Right lobe of liver (tissue), 6 donors: ENCODE data around the gene LHPP. TPM values are rescaled to one million over a fixed set of nuclear protein-coding genes. Genes with fewer than 3 reads are reported as not detected.

Experiments used
- ATAC-seq, 4 donors: fragments of 200-7000 bp; cut with Tn5 transposase; one replicate each; pipeline ENCODE4 v1.9.1; 2020; ENCODE audit warnings: mild to moderate bottlenecking in 4 of 4, moderate library complexity in 4 of 4
- DNase-seq, 3 donors: peaks; one replicate each; pipeline ENCODE4 v3.0.0-alpha.2; 2020
- H3K27ac ChIP-seq, 3 donors: fragments of 200-600 bp; one replicate each; pipeline ENCODE4 v1.8.0; 2022
- H3K27me3 ChIP-seq, 2 donors: fragments of 200-600 bp; one replicate each; pipeline ENCODE4 v1.8.0; 2022
- H3K36me3 ChIP-seq, 4 donors: fragments of 200-600 bp; sonication (generic) in 1 of 4; one replicate each; pipeline versions ENCODE4 v1.5.1 to v1.8.0; 2017 to 2022; ENCODE audit warnings: control low read depth in 1 of 4
- H3K4me1 ChIP-seq, 4 donors: fragments of 200-600 bp; sonication (generic) in 1 of 4; one replicate each; pipeline versions ENCODE4 v1.5.1 to v1.8.0; 2017 to 2022; ENCODE audit warnings: control low read depth in 1 of 4
- H3K4me3 ChIP-seq, 3 donors: fragments of 200-600 bp; one replicate each; pipeline ENCODE4 v1.8.0; 2022
- H3K9me3 ChIP-seq, 4 donors: fragments of 200-600 bp; sonication (generic) in 1 of 4; one replicate each; pipeline versions ENCODE4 v1.5.1 to v1.8.0; 2017 to 2022; ENCODE audit warnings: control low read depth in 1 of 4
- CTCF ChIP-seq, 4 donors: fragments of 200-600 bp in 3 of 4; fragments of 450-650 bp in 1 of 4; IDR thresholded peaks; one replicate each; pipeline versions ENCODE4 v1.5.1 to v1.8.0; 2016 to 2022; ENCODE audit warnings: antibody characterized with exemption in 4 of 4, mild to moderate bottlenecking in 2 of 4
- POLR2A ChIP-seq: fragments of 450-650 bp; IDR thresholded peaks from one replicate; pipeline ENCODE4 v1.6.1; 2017; ENCODE audit warnings: antibody characterized with exemption, mild to moderate bottlenecking
- WGBS: methylation state at CpG from one replicate; pipeline ENCODE4 v1.1.6; 2018; ENCODE audit warnings: low coverage, low lambda C conversion rate; ENCODE audit not compliant: insufficient coverage; ENCODE audit errors: missing lambda C conversion rate; 5-methylcytosine and 5-hydroxymethylcytosine counted together
- intact Hi-C, 2 donors: fragments of 100-400 bp; cut with DNase I; formaldehyde crosslinking; loops; one replicate each; pipeline versions ENCODE4 v1.11.2 to v1.14.1; 2022
- total RNA-seq, 6 experiments: library from RNA; depleted of rRNA in 2 of 6; stranded (reverse); fragments of >200 nt in 2 of 6; fragmentation: NEBNext Ultra II Directional in 3 of 6; extraction: Animal tissue kit (Norgen Biotek cat#: 25700) in 3 of 6; gene quantifications; one replicate each; pipeline versions ENCODE4 v1.1.0 to v1.2.4, GENCODE V29; 2016 to 2023
- donor health status: DM: no; HTN: yes; CAD: no.
- donor health status: DM: no; HTN: no; CAD: no.
- donor health status: DM: no; HTN: no; CAD: no.
- donor health status: DM: no; HTN: yes; CAD: no.
- donor health status: DM: no; HTN: yes; CAD: no.

The LHPP gene
- total RNA-seq, 6 experiments from 2014 or later = 19.3 to 56.3 (median 36.3) TPM

- no peaks in the 10 kb centered on the region for H3K9me3 ChIP-seq
- TF ChIP-seq CTCF (IDR thresholded peaks at IDR 0.05) = no peak
- no peak for TF ChIP-seq POLR2A
- 81% methylated on average over 4 of the region's 4 CpGs for WGBS
- H3K27me3 ChIP-seq = no peaks in the 10 kb centered on the region
- DNase-seq (no peak), ATAC-seq (no peak)
- H3K36me3 ChIP-seq = no peaks in the 10 kb centered on the region
- intact Hi-C loops = no loop called here
- H3K4me1 ChIP-seq = peaks cover 0 to 76% (median 27%) of the 10 kb centered on the region in 4 donors
- H3K4me3 ChIP-seq = no peak overlapping the region
- H3K27ac ChIP-seq = peak overlapping the region in 2 of 3 donors; percentile 84 to 90
These were observed 5.5 kb downstream of the LHPP start for GRCh38 chr10:124467165-124467564.

- WGBS = 38% methylated on average over 5 of the region's 13 CpGs
- peak in 2 of 4 donors; percentile 5 to 15 for ATAC-seq
- Histone ChIP-seq H3K36me3 (no peaks in the 10 kb centered on the region), H3K4me3 (no peak overlapping the region), H3K27ac (peak overlapping the region in 2 of 3 donors; percentile 84 to 90), H3K9me3 (no peaks in the 10 kb centered on the region), H3K4me1 (peaks cover 0 to 75% (median 27%) of the 10 kb centered on the region in 4 donors), H3K27me3 (no peaks in the 10 kb centered on the region)
- no peak for TF ChIP-seq POLR2A
- no peak for TF ChIP-seq CTCF (IDR thresholded peaks at IDR 0.05)
- peak in 1 of 3 donors; percentile 73 for DNase-seq
- intact Hi-C loops = no loop called here
These were observed 7.0 kb downstream of the LHPP start for GRCh38 chr10:124468624-124469023.

- ATAC-seq (peak in 2 of 4 donors; percentile 0 to 4), DNase-seq (no peak)
- Histone ChIP-seq H3K27ac (peak overlapping the region in 1 of 3 donors; percentile 90), H3K9me3 (no peaks in the 10 kb centered on the region), H3K27me3 (no peaks in the 10 kb centered on the region), H3K4me1 (peaks cover 0 to 77% (median 27%) of the 10 kb centered on the region in 4 donors), H3K36me3 (no peaks in the 10 kb centered on the region), H3K4me3 (no peak overlapping the region)
- TF ChIP-seq CTCF (IDR thresholded peaks at IDR 0.05) (no peak), POLR2A (no peak)
- no CpG with 5 or more reads among the region's 20 CpGs for WGBS
- intact Hi-C loops = no loop called here
These were observed 8.4 kb downstream of the LHPP start for GRCh38 chr10:124469956-124470484.

- DNase-seq = peak; percentile 76 to 96 (median 87)
- H3K4me3 ChIP-seq = no peak overlapping the region
- peaks cover 0 to 75% (median 28%) of the 10 kb centered on the region in 4 donors for H3K4me1 ChIP-seq
- no peaks in the 10 kb centered on the region for H3K36me3 ChIP-seq
- H3K9me3 ChIP-seq = no peaks in the 10 kb centered on the region
- WGBS = 36% methylated on average over 8 of the region's 13 CpGs
- intact Hi-C loops = no loop called here
- TF ChIP-seq CTCF (IDR thresholded peaks at IDR 0.05) (peak in 1 of 4 donors; percentile 11), POLR2A (no peak)
- H3K27ac ChIP-seq = peak overlapping the region in 2 of 3 donors; percentile 64 to 90
- H3K27me3 ChIP-seq = no peaks in the 10 kb centered on the region
- ATAC-seq = peak; percentile 58 to 84 (median 75)
These were observed 9.2 kb downstream of the LHPP start for GRCh38 chr10:124470544-124471434.
